Cardiac muscle cell (in vitro differentiated cells and primary cell): ENCODE results near the gene R3HDM2. TPM values are rescaled to one million over a fixed set of nuclear protein-coding genes. Genes with fewer than 3 reads are reported as not detected.
A peak's percentile ranks its signal among the peaks of the same experiment; 100 is the strongest.

Experiments used
- DNase-seq, 2 donors: peaks; one replicate each; pipeline versions ENCODE4 v3.0.0 to v3.0.0-alpha.2; 2010 to 2017; ENCODE audit warnings: low read depth in 1 of 2, low spot score in 1 of 2
- H3K27ac ChIP-seq: fragments of 200-600 bp; sonication (generic); 2 replicates; pipeline ENCODE4 v1.5.1; 2016
- H3K27me3 ChIP-seq: fragments of 200-600 bp; sonication (generic); 2 replicates; pipeline ENCODE4 v1.6.0; 2016; ENCODE audit warnings: control low read depth
- H3K36me3 ChIP-seq: fragments of 200-600 bp; sonication (generic); 2 replicates; pipeline ENCODE4 v1.5.1; 2016; ENCODE audit warnings: control low read depth
- H3K4me1 ChIP-seq: fragments of 200-600 bp; sonication (generic); 2 replicates; pipeline ENCODE4 v1.8.1; 2017; ENCODE audit warnings: low read depth, mild to moderate bottlenecking, mixed run types
- H3K4me3 ChIP-seq: fragments of 200-600 bp; sonication (generic); 2 replicates; pipeline ENCODE4 v1.5.1; 2016; ENCODE audit warnings: mild to moderate bottlenecking
- H3K9me3 ChIP-seq: fragments of 200-600 bp; sonication (generic); 2 replicates; pipeline ENCODE4 v1.5.1; 2017; ENCODE audit warnings: low read depth, mild to moderate bottlenecking, control low read depth
- polyA plus RNA-seq: library from polyadenylated mRNA; unstranded; fragments of >200 nt; fragmentation: Nextera tagmentation; extraction: Ambion mirVana; gene quantifications from 2 replicates; pipeline ENCODE4 v1.2.1, GENCODE V29; 2016
- total RNA-seq: library from RNA; depleted of rRNA; stranded (reverse); fragments of >200 nt; gene quantifications from 2 replicates; pipeline ENCODE4 v1.2.3, GENCODE V29; 2016
- TF ChIP-seq, protein P1 (sequence below): IDR thresholded peaks from 2 replicates; pipeline ENCODE4 v1.5.1; 2012; ENCODE audit warnings: low read depth, mild to moderate bottlenecking, low read length

The R3HDM2 gene
- total and polyA plus RNA-seq, 2 experiments from 2014 or later, result 23.3 to 59.9 TPM

- Histone ChIP-seq H3K27ac (no peak overlapping the region), H3K4me1 (no peaks in the 10 kb centered on the region), H3K27me3 (peaks cover 82% of the 10 kb centered on the region), H3K4me3 (peak overlapping the region; percentile 20), H3K36me3 (no peaks in the 10 kb centered on the region), H3K9me3 (no peaks in the 10 kb centered on the region)
- TF ChIP-seq, protein P1, sequence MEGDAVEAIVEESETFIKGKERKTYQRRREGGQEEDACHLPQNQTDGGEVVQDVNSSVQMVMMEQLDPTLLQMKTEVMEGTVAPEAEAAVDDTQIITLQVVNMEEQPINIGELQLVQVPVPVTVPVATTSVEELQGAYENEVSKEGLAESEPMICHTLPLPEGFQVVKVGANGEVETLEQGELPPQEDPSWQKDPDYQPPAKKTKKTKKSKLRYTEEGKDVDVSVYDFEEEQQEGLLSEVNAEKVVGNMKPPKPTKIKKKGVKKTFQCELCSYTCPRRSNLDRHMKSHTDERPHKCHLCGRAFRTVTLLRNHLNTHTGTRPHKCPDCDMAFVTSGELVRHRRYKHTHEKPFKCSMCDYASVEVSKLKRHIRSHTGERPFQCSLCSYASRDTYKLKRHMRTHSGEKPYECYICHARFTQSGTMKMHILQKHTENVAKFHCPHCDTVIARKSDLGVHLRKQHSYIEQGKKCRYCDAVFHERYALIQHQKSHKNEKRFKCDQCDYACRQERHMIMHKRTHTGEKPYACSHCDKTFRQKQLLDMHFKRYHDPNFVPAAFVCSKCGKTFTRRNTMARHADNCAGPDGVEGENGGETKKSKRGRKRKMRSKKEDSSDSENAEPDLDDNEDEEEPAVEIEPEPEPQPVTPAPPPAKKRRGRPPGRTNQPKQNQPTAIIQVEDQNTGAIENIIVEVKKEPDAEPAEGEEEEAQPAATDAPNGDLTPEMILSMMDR, result peak; percentile 16
- DNase-seq, result no peak
Observed at GRCh38 chr12:57476162-57476992, 45.5 kb upstream of the R3HDM2 start.

DNA sequence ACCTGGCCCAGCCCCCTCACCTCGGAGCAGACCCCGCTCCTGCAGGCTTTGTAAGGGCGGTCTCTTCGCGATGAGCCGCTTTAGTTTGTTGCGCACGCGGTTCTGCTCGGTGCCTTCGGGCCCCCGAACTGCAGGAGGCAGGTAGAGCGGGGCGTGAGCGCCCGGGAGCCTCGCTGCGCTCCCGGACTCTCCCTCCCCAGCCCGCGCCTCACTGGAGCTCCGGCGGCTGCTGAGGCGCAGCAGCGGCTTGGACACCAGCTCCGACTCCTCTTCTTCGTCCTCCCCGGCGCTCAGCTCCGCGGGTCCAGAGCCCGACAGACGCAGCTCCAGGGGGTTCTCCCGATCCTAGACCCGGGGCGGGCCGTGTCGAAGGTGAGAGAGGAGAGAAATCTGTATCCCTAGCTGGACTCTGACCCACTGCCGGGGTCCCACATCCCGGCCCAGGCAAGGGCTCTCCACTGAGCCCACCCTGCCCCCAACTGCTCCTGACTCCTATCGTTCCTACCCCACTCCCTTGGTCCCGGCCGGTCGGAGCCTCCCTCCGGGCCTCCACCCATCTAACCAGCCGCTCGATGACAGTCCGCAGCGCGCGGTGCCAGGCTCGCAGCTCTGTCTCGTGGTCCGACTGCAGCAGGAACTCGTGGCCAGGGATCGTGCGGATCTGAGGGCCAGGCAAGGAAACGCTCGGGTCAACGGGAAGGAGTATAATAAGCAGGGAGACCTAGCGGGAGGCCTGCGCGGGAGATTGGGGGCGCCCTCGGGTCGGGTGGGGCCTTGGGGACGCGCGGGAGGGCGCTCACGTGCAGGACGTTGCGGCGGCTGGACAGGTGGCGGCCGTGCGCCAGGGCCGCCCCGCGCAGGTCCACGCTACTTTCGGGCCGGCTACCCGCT, 44.7 kb upstream of the R3HDM2 start:
- Histone ChIP-seq H3K27me3 (peaks cover 79% of the 10 kb centered on the region), H3K36me3 (no peaks in the 10 kb centered on the region), H3K4me1 (no peaks in the 10 kb centered on the region), H3K9me3 (no peaks in the 10 kb centered on the region), H3K4me3 (peak overlapping the region; percentile 20), H3K27ac (no peak overlapping the region)
- peak; percentile 41 to 45 for DNase-seq
- TF ChIP-seq, protein P1, result no peak

DNA sequence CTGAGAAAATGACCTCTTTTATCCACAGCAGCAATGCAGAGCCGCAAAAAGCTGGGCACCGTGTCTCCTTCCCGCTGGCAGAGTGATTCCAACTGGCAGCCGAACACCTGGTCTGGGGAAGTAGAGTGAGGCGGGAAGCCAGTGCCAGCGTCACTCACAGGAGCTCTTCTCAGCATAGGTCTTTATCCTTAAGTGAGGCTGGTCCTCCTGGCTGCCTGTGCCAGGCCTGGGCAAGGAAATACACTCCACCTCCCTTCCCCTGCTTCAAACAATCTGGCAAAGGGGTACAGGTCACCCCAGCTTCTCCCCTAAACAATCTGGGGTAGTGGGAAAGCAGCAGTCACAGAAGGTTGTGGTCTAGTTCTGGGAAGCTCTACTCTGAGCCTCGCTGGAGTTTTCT, 44.0 kb upstream of the R3HDM2 start:
- TF ChIP-seq, protein P1, result no peak
- no peaks in the 10 kb centered on the region for H3K36me3 ChIP-seq
- no peak overlapping the region for H3K27ac ChIP-seq
- DNase-seq, result no peak
- H3K4me1 ChIP-seq, result no peaks in the 10 kb centered on the region
- H3K27me3 ChIP-seq, result peaks cover 76% of the 10 kb centered on the region
- no peak overlapping the region for H3K4me3 ChIP-seq
- H3K9me3 ChIP-seq, result no peaks in the 10 kb centered on the region

DNA sequence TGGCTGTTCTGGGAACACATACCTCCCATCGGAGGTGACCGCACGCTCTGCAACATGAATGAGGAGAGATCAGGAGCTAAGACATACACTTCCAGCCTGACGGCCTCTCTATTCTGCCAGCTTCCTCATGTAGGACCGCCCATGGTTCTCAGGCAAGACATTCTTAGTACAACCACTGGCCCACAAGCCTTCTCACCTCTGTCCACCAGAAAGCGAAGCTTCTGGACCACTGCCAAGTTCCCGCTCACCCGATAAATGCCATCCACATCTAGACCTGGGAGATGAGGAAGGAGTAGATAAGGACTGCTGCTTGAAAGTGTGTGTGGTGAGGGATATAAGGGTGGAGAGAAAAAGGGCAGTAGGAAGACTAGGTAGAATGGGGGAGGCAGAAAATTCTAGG, 43.6 kb upstream of the R3HDM2 start:
- Histone ChIP-seq H3K4me1 (no peaks in the 10 kb centered on the region), H3K9me3 (no peaks in the 10 kb centered on the region), H3K36me3 (no peaks in the 10 kb centered on the region), H3K27ac (no peak overlapping the region), H3K4me3 (no peak overlapping the region), H3K27me3 (peaks cover 76% of the 10 kb centered on the region)
- DNase-seq, result no peak
- TF ChIP-seq, protein P1, result no peak

- Histone ChIP-seq H3K4me3 (no peak overlapping the region), H3K27me3 (peaks cover 70% of the 10 kb centered on the region), H3K27ac (no peak overlapping the region), H3K36me3 (no peaks in the 10 kb centered on the region), H3K9me3 (no peaks in the 10 kb centered on the region), H3K4me1 (no peaks in the 10 kb centered on the region)
- no peak for DNase-seq
- TF ChIP-seq, protein P1, result no peak
Observed at GRCh38 chr12:57473886-57474285, 43.0 kb upstream of the R3HDM2 start.
